Transverse colon (tissue), 4 donors: Measurements from ENCODE around the gene IMMP2L.

Source experiments
- EP300 ChIP-seq: sonication (generic); formaldehyde crosslinking; IDR thresholded peaks from one replicate; pipeline ENCODE4 v1.6.1; 2017; ENCODE audit warnings: antibody characterized with exemption, low read depth
- POLR2A ChIP-seq: fragments of 450-650 bp; IDR thresholded peaks from one replicate; pipeline ENCODE4 v1.6.1; 2016; ENCODE audit warnings: antibody characterized with exemption, mild to moderate bottlenecking, moderate library complexity
- POLR2AphosphoS5 ChIP-seq, 3 donors: sonication (generic); formaldehyde crosslinking; IDR thresholded peaks; one replicate each; pipeline ENCODE4 v1.6.1; 2016; ENCODE audit warnings: antibody characterized with exemption in 3 of 3
- TF ChIP-seq, protein P1 (sequence below), 5 experiments: fragments of 200-600 bp in 3 of 5; fragments of 450-650 bp in 2 of 5; sonication (generic) in 3 of 5; IDR thresholded peaks; 1 replicate in 2 of 5; 2 replicates in 3 of 5; pipeline ENCODE4 v1.5.1; 2016 to 2017; ENCODE audit warnings: antibody characterized with exemption in 5 of 5, inconsistent platforms in 3 of 5, mild to moderate bottlenecking in 2 of 5, moderate library complexity in 1 of 5

DNA sequence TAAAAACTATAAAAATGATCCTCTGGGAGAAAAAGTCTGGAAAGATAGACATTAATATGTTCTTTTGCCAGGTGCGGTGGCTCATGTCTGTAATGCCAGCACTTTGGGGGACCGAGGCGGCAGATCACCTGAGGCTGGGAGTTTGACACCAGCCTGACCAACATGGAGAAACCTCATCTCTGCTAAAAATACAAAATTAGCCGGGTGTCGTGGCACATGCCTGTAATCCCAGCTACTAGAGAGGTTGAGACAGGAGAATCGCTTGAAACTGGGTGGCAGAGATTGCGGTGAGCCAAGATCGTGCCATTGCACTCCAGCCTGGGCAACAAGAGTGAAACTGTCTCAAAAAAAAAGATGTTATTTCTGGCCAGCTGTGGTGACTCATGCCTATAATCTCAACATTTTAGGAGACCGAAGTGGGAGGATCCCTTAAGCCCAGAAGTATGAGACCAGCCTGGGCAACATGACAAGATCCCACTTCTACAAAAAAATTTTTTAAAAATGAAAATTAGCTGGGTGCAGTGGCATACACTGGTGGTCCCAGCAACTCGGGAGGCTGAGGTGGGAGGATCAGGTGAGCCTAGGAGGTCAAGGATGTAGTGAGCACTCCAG is 573.3 kb downstream of the IMMP2L start:
- TF ChIP-seq, protein P1, sequence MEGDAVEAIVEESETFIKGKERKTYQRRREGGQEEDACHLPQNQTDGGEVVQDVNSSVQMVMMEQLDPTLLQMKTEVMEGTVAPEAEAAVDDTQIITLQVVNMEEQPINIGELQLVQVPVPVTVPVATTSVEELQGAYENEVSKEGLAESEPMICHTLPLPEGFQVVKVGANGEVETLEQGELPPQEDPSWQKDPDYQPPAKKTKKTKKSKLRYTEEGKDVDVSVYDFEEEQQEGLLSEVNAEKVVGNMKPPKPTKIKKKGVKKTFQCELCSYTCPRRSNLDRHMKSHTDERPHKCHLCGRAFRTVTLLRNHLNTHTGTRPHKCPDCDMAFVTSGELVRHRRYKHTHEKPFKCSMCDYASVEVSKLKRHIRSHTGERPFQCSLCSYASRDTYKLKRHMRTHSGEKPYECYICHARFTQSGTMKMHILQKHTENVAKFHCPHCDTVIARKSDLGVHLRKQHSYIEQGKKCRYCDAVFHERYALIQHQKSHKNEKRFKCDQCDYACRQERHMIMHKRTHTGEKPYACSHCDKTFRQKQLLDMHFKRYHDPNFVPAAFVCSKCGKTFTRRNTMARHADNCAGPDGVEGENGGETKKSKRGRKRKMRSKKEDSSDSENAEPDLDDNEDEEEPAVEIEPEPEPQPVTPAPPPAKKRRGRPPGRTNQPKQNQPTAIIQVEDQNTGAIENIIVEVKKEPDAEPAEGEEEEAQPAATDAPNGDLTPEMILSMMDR (IDR thresholded peaks at IDR 0.05) = no peak
- no peak for TF ChIP-seq EP300
- no peak for TF ChIP-seq POLR2AphosphoS5 (IDR thresholded peaks at IDR 0.05)
- no peak for TF ChIP-seq POLR2A
